H9 (cell line): ENCODE data around the gene DEDD2. TPM values are rescaled to one million over a fixed set of nuclear protein-coding genes. Genes with fewer than 3 reads are reported as not detected.

ENCODE experiments used
- DNase-seq: peaks from one replicate; pipeline ENCODE4 v3.0.0-alpha.2; 2017
- H2AFZ ChIP-seq: one replicate; pipeline ENCODE4 v1.6.1; 2013; ENCODE audit warnings: mild to moderate bottlenecking, low read length, control low read depth, moderate library complexity
- H2AK5ac ChIP-seq: 2 replicates; pipeline ENCODE4 v1.6.1; 2013; ENCODE audit warnings: low read length, control low read depth, mixed read lengths; ENCODE audit not compliant: insufficient read length
- H2BK120ac ChIP-seq: one replicate; pipeline ENCODE4 v1.6.1; 2013; ENCODE audit warnings: low read depth, mild to moderate bottlenecking, low read length, control low read depth, inconsistent platforms; ENCODE audit not compliant: poor library complexity, severe bottlenecking
- H2BK12ac ChIP-seq: 2 replicates; pipeline ENCODE4 v1.6.1; 2013; ENCODE audit warnings: low read length, control low read depth, mixed read lengths, low read depth; ENCODE audit not compliant: insufficient read length
- H2BK15ac ChIP-seq: 2 replicates; pipeline ENCODE4 v1.6.1; 2013; ENCODE audit warnings: low read depth, low read length, control low read depth
- H2BK20ac ChIP-seq: one replicate; pipeline ENCODE4 v1.6.1; 2013; ENCODE audit warnings: low read depth, mild to moderate bottlenecking, low read length, control low read depth, inconsistent platforms; ENCODE audit not compliant: poor library complexity, severe bottlenecking
- H2BK5ac ChIP-seq: 2 replicates; pipeline ENCODE4 v1.6.1; 2013; ENCODE audit warnings: low read length, control low read depth, mixed read lengths; ENCODE audit not compliant: insufficient read length
- H3K14ac ChIP-seq: 2 replicates; pipeline ENCODE4 v1.6.1; 2013; ENCODE audit warnings: low read length, control low read depth; ENCODE audit not compliant: insufficient read depth
- H3K18ac ChIP-seq: 2 replicates; pipeline ENCODE4 v1.6.1; 2013; ENCODE audit warnings: low read depth, mild to moderate bottlenecking, mixed read lengths, low read length, control low read depth; ENCODE audit not compliant: insufficient read length
- H3K23ac ChIP-seq: 2 replicates; pipeline ENCODE4 v1.6.1; 2013; ENCODE audit warnings: low read length, control low read depth, mixed read lengths, low read depth; ENCODE audit not compliant: insufficient read length
- H3K23me2 ChIP-seq: 2 replicates; pipeline ENCODE4 v1.6.1; 2013; ENCODE audit warnings: low read depth, mild to moderate bottlenecking, mixed read lengths, low read length, control low read depth; ENCODE audit not compliant: insufficient read length, poor library complexity, severe bottlenecking
- H3K27ac ChIP-seq: 2 replicates; pipeline ENCODE4 v1.5.1; 2013; ENCODE audit warnings: low read length, control low read depth, mixed read lengths, low read depth; ENCODE audit not compliant: insufficient read length
- H3K27me3 ChIP-seq: 2 replicates; pipeline ENCODE4 v1.6.1; 2013; ENCODE audit warnings: low read length, control low read depth, inconsistent platforms; ENCODE audit not compliant: insufficient read depth
- H3K4ac ChIP-seq: 2 replicates; pipeline ENCODE4 v1.6.1; 2013; ENCODE audit warnings: low read depth, mild to moderate bottlenecking, control low read depth, inconsistent platforms, low read length, moderate library complexity
- H3K4me1 ChIP-seq: 2 replicates; pipeline ENCODE4 v1.6.1; 2013; ENCODE audit warnings: low read length, control low read depth, inconsistent platforms; ENCODE audit not compliant: insufficient read depth
- H3K4me2 ChIP-seq: 2 replicates; pipeline ENCODE4 v1.6.1; 2013; ENCODE audit warnings: low read length, control low read depth, mixed read lengths; ENCODE audit not compliant: insufficient read length, insufficient read depth
- H3K56ac ChIP-seq: 2 replicates; pipeline ENCODE4 v1.6.1; 2013; ENCODE audit warnings: low read depth, mild to moderate bottlenecking, mixed read lengths, low read length, control low read depth; ENCODE audit not compliant: insufficient read length
- H3K79me1 ChIP-seq: 2 replicates; pipeline ENCODE4 v1.6.1; 2013; ENCODE audit warnings: low read depth, mild to moderate bottlenecking, moderate library complexity, low read length, control low read depth, inconsistent platforms; ENCODE audit not compliant: insufficient read depth, poor library complexity, severe bottlenecking
- H3K79me2 ChIP-seq: 2 replicates; pipeline ENCODE4 v1.6.1; 2013; ENCODE audit warnings: low read length, control low read depth, inconsistent platforms; ENCODE audit not compliant: insufficient read depth
- H3K9ac ChIP-seq: 2 replicates; pipeline ENCODE4 v1.6.1; 2013; ENCODE audit warnings: low read length, control low read depth, mixed read lengths; ENCODE audit not compliant: insufficient read length; ENCODE audit errors: extremely low read depth
- H3K9me3 ChIP-seq: one replicate; pipeline ENCODE4 v1.6.1; 2013; ENCODE audit warnings: low read depth, low read length, inconsistent platforms; ENCODE audit not compliant: control insufficient read depth
- H3T11ph ChIP-seq: one replicate; pipeline ENCODE4 v1.6.1; 2013; ENCODE audit warnings: mild to moderate bottlenecking, low read length, control low read depth, inconsistent platforms
- H4K20me1 ChIP-seq: one replicate; pipeline ENCODE4 v1.6.1; 2013; ENCODE audit not compliant: control insufficient read depth, insufficient read length, insufficient read depth
- H4K5ac ChIP-seq: 2 replicates; pipeline ENCODE4 v1.6.1; 2013; ENCODE audit warnings: low read depth, mild to moderate bottlenecking, mixed read lengths, low read length, control low read depth; ENCODE audit not compliant: insufficient read length
- H4K8ac ChIP-seq: replicated peaks from 2 replicates; pipeline ENCODE4 v1.6.1; 2013; ENCODE audit warnings: low read length, control low read depth, mixed read lengths, low read depth; ENCODE audit not compliant: insufficient read length
- H4K91ac ChIP-seq: 2 replicates; pipeline ENCODE4 v1.6.1; 2013; ENCODE audit warnings: low read depth, mild to moderate bottlenecking, moderate library complexity, mixed read lengths, low read length, control low read depth; ENCODE audit not compliant: insufficient read length
- H3K27ac Mint-ChIP-seq, 3 experiments: 2 replicates in 2 of 3; 3 replicates in 1 of 3; pipeline ENCODE4 v1.8.0; 2020 to 2021; ENCODE audit warnings: mixed read lengths in 3 of 3, mild to moderate bottlenecking in 1 of 3, moderate library complexity in 1 of 3
- H3K27me3 Mint-ChIP-seq: 2 replicates; pipeline ENCODE4 v1.8.0; 2021; ENCODE audit warnings: low read depth, mild to moderate bottlenecking, moderate library complexity, mixed read lengths
- H3K36me3 Mint-ChIP-seq, 3 experiments: 2 replicates in 2 of 3; 3 replicates in 1 of 3; pipeline ENCODE4 v1.8.0; 2020 to 2021; ENCODE audit warnings: low read depth in 3 of 3, mixed read lengths in 3 of 3; ENCODE audit not compliant: insufficient read depth in 1 of 3
- H3K4me1 Mint-ChIP-seq, 2 experiments: 2 replicates each; pipeline ENCODE4 v1.8.0; 2020; ENCODE audit warnings: mixed read lengths in 2 of 2
- H3K4me3 Mint-ChIP-seq, 2 experiments: 2 replicates in 1 of 2; 3 replicates in 1 of 2; pipeline ENCODE4 v1.8.0; 2020 to 2021; ENCODE audit warnings: mild to moderate bottlenecking in 2 of 2, mixed read lengths in 2 of 2, moderate library complexity in 1 of 2
- H3K9me3 Mint-ChIP-seq, 2 experiments: 2 replicates in 1 of 2; 3 replicates in 1 of 2; pipeline ENCODE4 v1.8.0; 2020; ENCODE audit warnings: mild to moderate bottlenecking in 2 of 2, mixed read lengths in 2 of 2, moderate library complexity in 1 of 2
- CTCF ChIP-seq: fragments of 200-600 bp; sonication (generic); conservative IDR thresholded peaks from 3 replicates; pipeline ENCODE4 v1.8.0; 2021; ENCODE audit warnings: antibody characterized with exemption, mild to moderate bottlenecking
- WGBS: extraction: QIAGEN DNeasy Blood & Tissue Kit; methylation state at CpG from one replicate; pipeline ENCODE4 v1.1.7; 2013; ENCODE audit warnings: missing lambda C conversion rate, low lambda C conversion rate, mixed read lengths; ENCODE audit not compliant: insufficient read length; ENCODE audit errors: extremely low coverage; 5-methylcytosine and 5-hydroxymethylcytosine counted together
- total RNA-seq: library from RNA; stranded (reverse); gene quantifications from 2 replicates; pipeline ENCODE4 v1.2.1, GENCODE V29; 2021

Gene DEDD2
- total RNA-seq, 1 experiment from 2014 or later = 32.3 TPM

GRCh38 chr19:42159942-42160341 is 57.5 kb downstream of the DEDD2 start:
- no peaks in the 10 kb centered on the region for H3K23me2 ChIP-seq
- H3K4me1 Mint-ChIP-seq = peaks cover 14 to 24% of the 10 kb centered on the region in 2 experiments
- no peak overlapping the region for H2AK5ac ChIP-seq
- H4K91ac ChIP-seq = no peak overlapping the region
- H3K27ac ChIP-seq = no peak overlapping the region
- H3K27ac Mint-ChIP-seq = no peak overlapping the region
- no peak overlapping the region for H2BK5ac ChIP-seq
- no peak overlapping the region for H3K4me2 ChIP-seq
- no peaks in the 10 kb centered on the region for H3K9me3 Mint-ChIP-seq
- no peak overlapping the region for H3K56ac ChIP-seq
- H3K27me3 ChIP-seq = no peaks in the 10 kb centered on the region; the same call in 1 of the 2 replicates
- TF ChIP-seq CTCF = no peak
- no peaks in the 10 kb centered on the region for H3K79me2 ChIP-seq
- no peaks in the 10 kb centered on the region for H3K79me1 ChIP-seq
- DNase-seq = no peak
- H3K4me1 ChIP-seq = no peaks in the 10 kb centered on the region; the same call in 1 of the 2 replicates
- no peaks in the 10 kb centered on the region; a peak in 1 of 7 replicates for H3K36me3 Mint-ChIP-seq
- no CpG with 5 or more reads among the region's 7 CpGs for WGBS
- H3K27me3 Mint-ChIP-seq = peaks cover 74% of the 10 kb centered on the region
- no peak overlapping the region for H3K4ac ChIP-seq
- H2AFZ ChIP-seq = no peak overlapping the region
- no peak overlapping the region for H3K4me3 Mint-ChIP-seq
- no peak overlapping the region for H3T11ph ChIP-seq
- H2BK120ac ChIP-seq = no peak overlapping the region
- no peak overlapping the region for H3K9ac ChIP-seq
- H4K20me1 ChIP-seq = no peaks in the 10 kb centered on the region
- H3K9me3 ChIP-seq = no peaks in the 10 kb centered on the region
- H2BK15ac ChIP-seq = no peak overlapping the region
- no peak overlapping the region for H2BK12ac ChIP-seq
- no peak overlapping the region for H3K14ac ChIP-seq
- no peak overlapping the region for H4K5ac ChIP-seq
- H2BK20ac ChIP-seq = no peak overlapping the region
- H4K8ac ChIP-seq = no peak overlapping the region
- no peak overlapping the region for H3K23ac ChIP-seq
- H3K18ac ChIP-seq = no peak overlapping the region
